Measurements from ENCODE around the gene PCSK1N. TPM values are rescaled to one million over a fixed set of nuclear protein-coding genes. Genes with fewer than 3 reads are reported as not detected.

Gene PCSK1N
- total and polyA plus RNA-seq, 2 experiments from 2014 or later = 7.1 to 8.7 TPM

DNA sequence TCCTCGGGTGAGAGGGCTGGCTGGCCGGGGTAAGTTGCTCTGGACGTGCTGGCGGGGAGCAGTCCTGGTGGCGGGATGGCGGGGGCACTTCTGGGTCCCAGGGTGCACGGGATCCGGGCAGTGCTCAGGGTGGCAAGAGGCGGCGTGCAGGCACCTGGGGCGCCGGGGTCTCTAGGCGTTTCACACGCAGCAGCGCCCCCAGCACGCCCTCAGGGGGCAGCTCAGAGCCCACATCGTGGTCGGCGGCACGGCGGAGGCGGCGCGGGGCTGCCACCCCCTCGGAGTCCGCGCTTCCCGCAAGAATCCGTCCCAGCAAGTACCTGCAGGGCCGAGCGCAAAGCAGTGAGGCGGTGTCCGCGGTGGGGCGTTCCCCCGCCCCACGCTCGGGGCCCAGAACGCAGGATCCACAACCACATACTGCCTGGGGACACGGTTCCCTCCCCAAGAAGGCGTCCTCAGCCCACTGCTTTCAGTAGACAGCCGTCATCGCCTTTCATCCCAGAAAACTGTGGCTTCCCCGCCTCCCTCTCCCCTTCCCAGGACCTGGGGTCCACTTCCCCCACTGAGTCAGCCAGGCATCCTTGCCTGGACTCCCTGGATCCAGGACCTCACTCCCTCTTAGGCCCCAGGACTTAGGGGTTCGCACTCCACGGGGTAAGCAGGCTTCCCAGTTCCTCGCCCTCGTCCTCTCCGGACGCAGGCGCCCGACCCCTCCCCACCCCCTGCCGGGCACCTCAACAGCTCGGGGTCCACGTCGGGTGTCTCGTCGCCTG lies 4.1 kb downstream of the PCSK1N start:
- no peak for TF ChIP-seq CTCF (IDR thresholded peaks at IDR 0.05; ENCODE audit: low read depth, low read length)
- no peak for DNase-seq (ENCODE audit: low read depth in 1 of 2, low spot score in 1 of 2)
- H3K4me1 ChIP-seq (ENCODE audit: low read depth) = no peaks in the 10 kb centered on the region
- H3K27ac ChIP-seq = no peak overlapping the region
- no peaks in the 10 kb centered on the region for H3K36me3 ChIP-seq
- H3K27me3 ChIP-seq = peaks cover 60% of the 10 kb centered on the region
- no peaks in the 10 kb centered on the region for H3K9me3 ChIP-seq (ENCODE audit: low read depth)
- H3K4me3 ChIP-seq = no peak overlapping the region

- no peak for DNase-seq (ENCODE audit: low read depth in 1 of 2, low spot score in 1 of 2)
- H3K4me3 ChIP-seq = no peak overlapping the region
- peaks cover 38% of the 10 kb centered on the region for H3K27me3 ChIP-seq
- no peaks in the 10 kb centered on the region for H3K4me1 ChIP-seq (ENCODE audit: low read depth)
- no peaks in the 10 kb centered on the region for H3K36me3 ChIP-seq
- TF ChIP-seq CTCF (IDR thresholded peaks at IDR 0.05; ENCODE audit: low read depth, low read length) = no peak
- no peak overlapping the region for H3K27ac ChIP-seq
- H3K9me3 ChIP-seq (ENCODE audit: low read depth) = no peaks in the 10 kb centered on the region
Observed at GRCh38 chrX:48829016-48829735, 6.2 kb downstream of the PCSK1N start.

DNA sequence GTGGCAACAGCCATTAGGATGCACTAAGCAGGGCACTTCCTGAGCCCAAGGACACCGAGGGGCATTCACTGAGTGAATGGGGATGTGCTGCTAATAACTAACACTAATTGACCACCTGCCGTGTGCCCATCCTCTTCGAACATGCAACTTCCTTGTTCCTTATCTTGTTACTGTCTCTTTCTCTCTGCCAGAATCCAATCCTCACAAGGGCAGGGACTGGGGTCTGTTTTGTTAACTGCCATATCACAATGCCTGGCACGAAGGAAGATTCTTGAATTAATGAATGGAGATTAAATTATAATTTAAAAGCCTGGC lies 7.8 kb downstream of the PCSK1N start:
- Histone ChIP-seq H3K36me3 (no peaks in the 10 kb centered on the region), H3K27me3 (peaks cover 23% of the 10 kb centered on the region), H3K9me3 (ENCODE audit: low read depth) (no peaks in the 10 kb centered on the region), H3K4me3 (no peak overlapping the region), H3K27ac (no peak overlapping the region), H3K4me1 (ENCODE audit: low read depth) (no peaks in the 10 kb centered on the region)
- DNase-seq (ENCODE audit: low read depth in 1 of 2, low spot score in 1 of 2) = no peak
- TF ChIP-seq CTCF (IDR thresholded peaks at IDR 0.05; ENCODE audit: low read depth, low read length) = no peak

GRCh38 chrX:48826876-48827653 lies 8.3 kb downstream of the PCSK1N start:
- no peak overlapping the region for H3K4me3 ChIP-seq

More at GRCh38 chrX:48826876-48827653, 8.3 kb downstream of the PCSK1N start:
- TF ChIP-seq CTCF (IDR thresholded peaks at IDR 0.05; ENCODE audit: low read depth, low read length) = no peak
- Histone ChIP-seq H3K27ac (no peak overlapping the region), H3K36me3 (no peaks in the 10 kb centered on the region), H3K9me3 (ENCODE audit: low read depth) (no peaks in the 10 kb centered on the region), H3K27me3 (peaks cover 17% of the 10 kb centered on the region), H3K4me1 (ENCODE audit: low read depth) (no peaks in the 10 kb centered on the region)
- DNase-seq (ENCODE audit: low read depth in 1 of 2, low spot score in 1 of 2) = no peak
